Activated naive CD4-positive, alpha-beta T cell treated with anti-CD3 and anti-CD28 coated beads, Interleukin-2, amount 50 U/mL, for 16 hours (primary cell): ENCODE results near the gene FAM227A.

Experiments
- DNase-seq: peaks from one replicate; pipeline ENCODE4 v3.0.0-alpha.2; 2020

The FAM227A gene

GRCh38 chr22:38656256-38657044 is at the start of gene FAM227A, which contains the start of gene CBY1:
FAM227A (minus strand) TSS chr22:38656392; CDS start chr22:38650168, 6,224 bp downstream.
CBY1 (plus strand) TSS chr22:38656638; CDS start chr22:38668055, 11,417 bp downstream.
- DNase-seq = peak; percentile 83

GRCh38 chr22:38705235-38706100 is 49.3 kb upstream of the FAM227A start, which contains the start of gene GTPBP1:
GTPBP1 (plus strand) TSS chr22:38705944; CDS start chr22:38705956, 12 bp downstream.
- DNase-seq = peak; percentile 96

- DNase-seq = no peak
These were observed 48.6 kb upstream of the FAM227A start for GRCh38 chr22:38704654-38705234.

- peak; percentile 97 for DNase-seq
These were observed 44.8 kb upstream of the FAM227A start, which contains the start of gene JOSD1 for GRCh38 chr22:38700789-38701628. JOSD1 (minus strand) TSS chr22:38700943; CDS start chr22:38699987, 956 bp downstream.

GRCh38 chr22:38700270-38700788 is 44.1 kb upstream of the FAM227A start:
- peak; percentile 32 for DNase-seq

GRCh38 chr22:38699784-38700183 is 43.6 kb upstream of the FAM227A start:
- no peak for DNase-seq

- DNase-seq = no peak
These were observed 43.0 kb upstream of the FAM227A start for GRCh38 chr22:38699143-38699542.

GRCh38 chr22:38698407-38699094 is 42.4 kb upstream of the FAM227A start:
- no peak for DNase-seq

- DNase-seq = no peak
These were observed 41.4 kb upstream of the FAM227A start for GRCh38 chr22:38697425-38698089.

- peak; percentile 50 for DNase-seq
These were observed 40.6 kb upstream of the FAM227A start for GRCh38 chr22:38696606-38697424.

- no peak for DNase-seq
These were observed 38.7 kb upstream of the FAM227A start for GRCh38 chr22:38694940-38695339.

GRCh38 chr22:38694049-38694448 is 37.9 kb upstream of the FAM227A start:
- DNase-seq = no peak

GRCh38 chr22:38689651-38690050 is 33.5 kb upstream of the FAM227A start:
- no peak for DNase-seq

- no peak for DNase-seq
These were observed 29.6 kb upstream of the FAM227A start for GRCh38 chr22:38685761-38686160.

GRCh38 chr22:38684895-38685294 is 28.7 kb upstream of the FAM227A start:
- no peak for DNase-seq

GRCh38 chr22:38681582-38682335 is 25.6 kb upstream of the FAM227A start, which contains the start of gene TOMM22:
TOMM22 (plus strand) TSS chr22:38681957; CDS start chr22:38681979, 22 bp downstream.
- DNase-seq = peak; percentile 84

GRCh38 chr22:38675833-38676232 is 19.6 kb upstream of the FAM227A start:
- DNase-seq = no peak

GRCh38 chr22:38674888-38675287 is 18.7 kb upstream of the FAM227A start:
- no peak for DNase-seq
